Gastroesophageal sphincter (tissue), 3 donors: ENCODE data around the gene CDPF1.

Source experiments
- EP300 ChIP-seq: sonication (generic); formaldehyde crosslinking; IDR thresholded peaks from one replicate; pipeline ENCODE4 v1.6.1; 2017; ENCODE audit warnings: antibody characterized with exemption, mild to moderate bottlenecking
- POLR2AphosphoS5 ChIP-seq: sonication (generic); formaldehyde crosslinking; IDR thresholded peaks from one replicate; pipeline ENCODE4 v1.6.1; 2017; ENCODE audit warnings: antibody characterized with exemption
- TF ChIP-seq, protein P1 (sequence below), 4 experiments: fragments of 200-600 bp in 2 of 4; fragments of 450-650 bp in 2 of 4; sonication (generic) in 1 of 4; IDR thresholded peaks; one replicate each; pipeline ENCODE4 v1.5.1; 2017 to 2019; ENCODE audit warnings: antibody characterized with exemption in 4 of 4, mild to moderate bottlenecking in 2 of 4, moderate library complexity in 2 of 4

DNA sequence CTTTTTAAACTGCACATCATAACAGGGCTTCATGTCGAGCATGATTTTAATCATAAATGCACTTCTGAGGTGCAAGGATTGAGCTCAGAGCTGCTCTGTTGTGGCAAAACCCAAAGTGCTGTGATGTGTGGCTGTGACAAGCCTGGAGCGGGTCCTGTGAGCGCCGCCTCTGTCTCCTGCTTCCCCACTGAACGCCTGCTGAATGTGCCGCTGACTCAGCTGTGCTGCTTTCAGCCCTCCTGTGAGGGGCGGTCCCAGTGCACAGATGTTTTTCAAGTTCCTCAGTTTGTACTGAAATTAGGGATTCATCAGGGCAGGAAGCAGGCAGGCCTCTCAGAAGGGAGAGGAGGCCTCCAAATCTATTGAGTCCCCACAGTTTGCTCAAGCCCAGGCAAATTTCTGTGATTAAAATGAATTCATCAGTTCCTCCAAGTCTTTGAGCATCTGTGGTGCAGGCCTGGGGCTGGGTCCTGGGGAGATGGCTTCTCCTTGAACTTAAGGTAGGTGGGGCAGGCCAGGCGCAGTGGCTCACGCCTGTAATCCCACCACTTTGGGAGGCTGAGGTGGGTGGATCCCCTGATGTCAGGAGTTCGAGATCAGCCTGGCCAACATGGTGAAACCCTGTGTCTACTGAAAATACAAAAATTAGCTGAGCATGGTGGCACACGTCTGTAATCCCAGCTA is 43.6 kb upstream of the CDPF1 start:
- TF ChIP-seq, protein P1, sequence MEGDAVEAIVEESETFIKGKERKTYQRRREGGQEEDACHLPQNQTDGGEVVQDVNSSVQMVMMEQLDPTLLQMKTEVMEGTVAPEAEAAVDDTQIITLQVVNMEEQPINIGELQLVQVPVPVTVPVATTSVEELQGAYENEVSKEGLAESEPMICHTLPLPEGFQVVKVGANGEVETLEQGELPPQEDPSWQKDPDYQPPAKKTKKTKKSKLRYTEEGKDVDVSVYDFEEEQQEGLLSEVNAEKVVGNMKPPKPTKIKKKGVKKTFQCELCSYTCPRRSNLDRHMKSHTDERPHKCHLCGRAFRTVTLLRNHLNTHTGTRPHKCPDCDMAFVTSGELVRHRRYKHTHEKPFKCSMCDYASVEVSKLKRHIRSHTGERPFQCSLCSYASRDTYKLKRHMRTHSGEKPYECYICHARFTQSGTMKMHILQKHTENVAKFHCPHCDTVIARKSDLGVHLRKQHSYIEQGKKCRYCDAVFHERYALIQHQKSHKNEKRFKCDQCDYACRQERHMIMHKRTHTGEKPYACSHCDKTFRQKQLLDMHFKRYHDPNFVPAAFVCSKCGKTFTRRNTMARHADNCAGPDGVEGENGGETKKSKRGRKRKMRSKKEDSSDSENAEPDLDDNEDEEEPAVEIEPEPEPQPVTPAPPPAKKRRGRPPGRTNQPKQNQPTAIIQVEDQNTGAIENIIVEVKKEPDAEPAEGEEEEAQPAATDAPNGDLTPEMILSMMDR (IDR thresholded peaks at IDR 0.05): no peak
- TF ChIP-seq EP300: no peak
- no peak for TF ChIP-seq POLR2AphosphoS5
